A673 (cell line): ENCODE measurements around the gene EXD3. TPM values are rescaled to one million over a fixed set of nuclear protein-coding genes. Genes with fewer than 3 reads are reported as not detected.
A peak's percentile ranks its signal among the peaks of the same experiment; 100 is the strongest.

Experiments used
- BruUV-seq: library from RNA; stranded (reverse); fragments of 400-500 nt; replicated peaks from 2 replicates; lab custom pipeline; 2021; lab: Mats Ljungman, UMichigan
- CTCF ChIA-PET: fragments of 300-600 bp; sonication (Branson Sonifier 250); formaldehyde crosslinking; loops from one replicate; lab custom pipeline; 2022; ENCODE audit warnings: antibody characterized with exemption; lab: Charles Lee
- POLR2A ChIA-PET: fragments of 300-600 bp; sonication (Branson Sonifier 250); formaldehyde crosslinking; loops from one replicate; lab custom pipeline; 2022; ENCODE audit warnings: antibody characterized with exemption; ENCODE audit not compliant: low non-redundant PET; lab: Charles Lee
- DNase-seq: peaks from one replicate; pipeline ENCODE4 v3.0.0-alpha.2; 2015; ENCODE audit warnings: low spot score
- H3K27ac ChIP-seq: fragments of 200-600 bp; sonication (generic); 2 replicates; pipeline ENCODE4 v1.5.1; 2016; ENCODE audit warnings: mixed run types, low read depth, mild to moderate bottlenecking, mixed read lengths, antibody characterized with exemption, low read length; ENCODE audit not compliant: poor library complexity, severe bottlenecking
- H3K27me3 ChIP-seq: fragments of 200-600 bp; sonication (generic); replicated peaks from 2 replicates; pipeline ENCODE4 v1.6.1; 2017; ENCODE audit warnings: mixed run types, low read depth, mild to moderate bottlenecking, mixed read lengths, antibody characterized with exemption, low read length; ENCODE audit not compliant: insufficient read depth, poor library complexity
- H3K36me3 ChIP-seq: fragments of 200-600 bp; sonication (generic); 2 replicates; pipeline ENCODE4 v1.6.1; 2016; ENCODE audit warnings: mixed run types, mild to moderate bottlenecking, mixed read lengths, antibody characterized with exemption, low read length; ENCODE audit not compliant: insufficient read depth, poor library complexity, severe bottlenecking
- H3K4me1 ChIP-seq: fragments of 200-600 bp; sonication (generic); 2 replicates; pipeline ENCODE4 v1.6.1; 2017; ENCODE audit warnings: mixed run types, mild to moderate bottlenecking, mixed read lengths, antibody characterized with exemption, low read length; ENCODE audit not compliant: insufficient read depth, poor library complexity, severe bottlenecking
- H3K4me3 ChIP-seq: fragments of 200-600 bp; sonication (generic); 2 replicates; pipeline ENCODE4 v1.5.1; 2016; ENCODE audit warnings: low read depth, mixed run types, mild to moderate bottlenecking, mixed read lengths, low read length; ENCODE audit not compliant: poor library complexity, severe bottlenecking
- H3K9me3 ChIP-seq: fragments of 200-600 bp; sonication (generic); 2 replicates; pipeline ENCODE4 v1.6.1; 2016; ENCODE audit warnings: mixed run types, low read depth, mild to moderate bottlenecking, mixed read lengths, antibody characterized with exemption, low read length; ENCODE audit not compliant: poor library complexity, severe bottlenecking
- CTCF ChIP-seq: fragments of 300-800, 200-600 bp; sonication (generic); conservative IDR thresholded peaks from 2 replicates; pipeline ENCODE4 v1.5.1; 2017; ENCODE audit warnings: low read depth, mild to moderate bottlenecking, antibody characterized with exemption, low read length, moderate library complexity, mixed read lengths
- EZH2 ChIP-seq: fragments of 200-600 bp; sonication (generic); IDR thresholded peaks from 2 replicates; pipeline ENCODE4 v1.6.1; 2017; ENCODE audit warnings: borderline replicate concordance, low read depth, mild to moderate bottlenecking, mixed read lengths, antibody characterized with exemption, low read length; ENCODE audit not compliant: poor library complexity, severe bottlenecking
- intact Hi-C: fragments of 100-400 bp; cut with micrococcal nuclease; formaldehyde crosslinking; loops from one replicate; pipeline ENCODE4 v1.10.0; 2022; ENCODE audit not compliant: unreplicated experiment
- total RNA-seq: library from RNA; stranded (reverse); gene quantifications from 2 replicates; pipeline ENCODE4 v1.2.3, GENCODE V29; 2021

Gene EXD3
- total RNA-seq, 1 experiment from 2014 or later: 6.3 TPM

- POLR2A ChIA-PET: no interaction called here
- H3K4me3 ChIP-seq: no peak overlapping the region
- H3K36me3 ChIP-seq: no peaks in the 10 kb centered on the region
- intact Hi-C loops: loop anchor here (2.0 kb wide), 1 partner anchor 240 kb away; no protein-coding TSS in a partner anchor
- CTCF ChIA-PET: interaction anchor here (0.6 to 1.1 kb wide), 8 partner anchors 10 to 240 kb away, joined by 3 to 5 read pairs (median 4); partner anchors contain the start of genes EXD3, NOXA1, NRARP and TOR4A
- peak; percentile 85 for DNase-seq
- H3K27me3 ChIP-seq: no peaks in the 10 kb centered on the region
- no peak overlapping the region for H3K27ac ChIP-seq
- TF ChIP-seq CTCF (peak; percentile 78), EZH2 (no peak)
- H3K9me3 ChIP-seq: no peaks in the 10 kb centered on the region
- no TSS peak for BruUV-seq
- no peaks in the 10 kb centered on the region for H3K4me1 ChIP-seq
These were observed 136.0 kb downstream of the EXD3 start for GRCh38 chr9:137286975-137287383.

GRCh38 chr9:137281345-137282116, 141.4 kb downstream of the EXD3 start:
- H3K4me3 ChIP-seq: peak overlapping the region; percentile 41
- no peak for DNase-seq
- no peaks in the 10 kb centered on the region for H3K36me3 ChIP-seq
- intact Hi-C loops: no loop called here
- POLR2A ChIA-PET: no interaction called here
- TF ChIP-seq CTCF (no peak), EZH2 (no peak)
- CTCF ChIA-PET: no interaction called here
- no peaks in the 10 kb centered on the region for H3K27me3 ChIP-seq
- no TSS peak for BruUV-seq
- H3K9me3 ChIP-seq: no peaks in the 10 kb centered on the region
- no peak overlapping the region for H3K27ac ChIP-seq
- peaks cover 20% of the 10 kb centered on the region for H3K4me1 ChIP-seq

GRCh38 chr9:137280474-137281344, 142.3 kb downstream of the EXD3 start:
- intact Hi-C loops: no loop called here
- no peaks in the 10 kb centered on the region for H3K27me3 ChIP-seq
- H3K4me1 ChIP-seq: peaks cover 23% of the 10 kb centered on the region
- TF ChIP-seq EZH2: no peak
- peak; percentile 68 for TF ChIP-seq CTCF
- H3K36me3 ChIP-seq: no peaks in the 10 kb centered on the region
- H3K27ac ChIP-seq: no peak overlapping the region
- no TSS peak for BruUV-seq
- peak overlapping the region; percentile 41 for H3K4me3 ChIP-seq
- POLR2A ChIA-PET: interaction anchor here (0.6 kb wide), 1 partner anchor 63 kb away, joined by 13 read pairs; no protein-coding TSS in a partner anchor
- no peaks in the 10 kb centered on the region for H3K9me3 ChIP-seq
- CTCF ChIA-PET: interaction anchor here (0.6 kb wide), 1 partner anchor 246 kb away, joined by 4 read pairs; no protein-coding TSS in a partner anchor
- DNase-seq: peak; percentile 71
